Hematopoietic multipotent progenitor cell treated with erythropoietin and hydrocortisone succinate and interleukin-3 and kit ligand, for 15 days (in vitro differentiated cells): ENCODE data around the gene DGKB.

Experiments
- DNase-seq: peaks from one replicate; pipeline ENCODE4 v3.0.0-alpha.2; 2015; ENCODE audit warnings: low spot score

DGKB gene

GRCh38 chr7:14381936-14382335 is 520.6 kb downstream of the DGKB start:
- no peak for DNase-seq

DNA sequence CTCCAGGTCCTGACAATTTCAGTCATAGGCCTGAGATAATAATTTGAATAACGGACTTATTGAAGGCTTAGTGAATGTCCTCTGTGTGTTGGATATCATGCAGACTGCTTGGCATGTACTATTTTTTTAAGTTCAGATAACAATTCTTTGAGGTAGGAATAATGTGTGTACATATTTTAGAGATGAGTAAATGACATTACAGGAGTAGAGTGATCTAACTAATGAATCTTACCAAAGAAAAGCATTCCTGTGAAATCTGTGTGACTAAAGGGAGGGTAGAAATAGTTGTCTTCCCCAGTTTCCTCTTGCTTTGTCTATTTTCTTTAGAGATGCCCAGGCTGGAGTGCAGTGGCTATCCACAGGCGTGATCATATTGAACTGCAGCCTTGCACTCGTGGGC is 521.2 kb downstream of the DGKB start:
- DNase-seq, result no peak

DNA sequence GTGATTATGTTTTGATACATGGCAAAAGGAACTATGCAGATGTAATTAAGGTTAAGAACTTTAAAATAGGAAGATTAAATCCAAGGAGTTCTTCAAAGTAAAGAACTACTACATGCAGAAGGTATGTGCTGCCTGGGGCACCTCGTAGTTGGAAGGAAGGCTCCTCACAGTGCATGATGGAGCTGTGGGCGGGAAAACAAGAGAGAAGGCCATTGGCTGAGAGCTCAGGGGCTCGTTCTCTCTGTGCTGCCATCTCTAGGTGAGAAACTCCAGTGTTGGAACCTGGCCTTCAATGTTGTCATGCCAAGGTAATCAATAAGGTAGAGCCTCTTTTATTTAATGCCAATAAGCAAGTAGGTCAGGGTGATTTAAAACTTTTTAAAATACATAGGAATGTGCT is 521.7 kb downstream of the DGKB start:
- no peak for DNase-seq

- DNase-seq, result no peak
Measured at GRCh38 chr7:14377646-14378266, 524.8 kb downstream of the DGKB start.

DNA sequence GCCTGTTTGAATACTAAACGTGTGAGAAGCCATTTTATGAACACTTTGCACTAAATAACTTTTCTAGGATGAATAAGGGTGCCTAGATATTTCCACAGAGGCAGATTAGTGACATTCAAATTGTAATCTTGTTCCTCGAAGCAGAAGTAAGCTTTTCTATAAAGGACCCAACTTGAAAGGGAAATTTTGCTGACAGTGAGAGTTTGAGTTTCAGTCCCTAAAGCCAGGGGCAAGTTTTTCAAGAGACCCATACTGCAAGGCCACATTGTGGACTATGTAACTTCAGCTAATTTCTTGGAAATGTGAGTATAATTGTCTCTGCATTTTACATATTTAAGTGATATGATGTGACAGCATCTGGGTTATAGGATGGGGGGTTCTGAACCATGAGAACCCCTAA is 525.8 kb downstream of the DGKB start:
- DNase-seq, result no peak

DNA sequence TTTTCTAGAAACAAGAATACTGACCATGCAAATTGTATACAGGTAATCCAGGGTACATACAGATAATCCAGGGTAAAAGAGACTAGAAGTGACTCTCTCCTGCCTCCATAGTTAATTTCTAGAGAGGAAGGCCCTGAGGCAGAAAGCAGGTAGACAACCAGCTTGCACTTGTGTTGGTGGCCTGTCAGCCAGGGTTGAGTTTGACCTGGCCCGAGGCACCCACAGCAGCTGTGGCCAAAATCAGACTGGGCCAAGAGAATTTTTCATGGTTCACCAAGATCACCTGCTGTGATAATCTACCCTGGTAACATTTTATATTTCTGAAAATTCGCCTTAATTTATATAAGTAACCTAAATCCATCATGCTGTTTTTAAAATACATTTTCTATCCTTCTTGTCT is 526.6 kb downstream of the DGKB start:
- no peak for DNase-seq

DNA sequence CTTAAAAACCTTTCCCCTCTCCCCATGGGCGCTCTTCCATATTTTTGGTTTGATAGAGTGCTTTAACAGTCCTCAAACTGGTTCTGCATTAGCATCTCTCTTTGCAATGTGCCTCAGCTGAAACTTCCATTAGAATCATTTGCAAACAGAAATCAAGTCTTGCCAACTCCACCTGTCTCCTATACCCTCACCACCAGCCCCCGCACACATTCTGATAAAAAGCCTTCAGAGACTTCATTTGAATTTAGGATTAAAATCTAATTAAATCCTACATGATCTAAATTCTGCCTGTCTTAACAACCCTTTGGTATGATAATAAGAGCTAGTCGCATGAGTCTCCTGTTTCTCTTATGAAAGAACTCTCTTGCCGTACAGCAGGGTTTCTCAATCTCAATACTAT is 528.2 kb downstream of the DGKB start:
- DNase-seq, result no peak

DNA sequence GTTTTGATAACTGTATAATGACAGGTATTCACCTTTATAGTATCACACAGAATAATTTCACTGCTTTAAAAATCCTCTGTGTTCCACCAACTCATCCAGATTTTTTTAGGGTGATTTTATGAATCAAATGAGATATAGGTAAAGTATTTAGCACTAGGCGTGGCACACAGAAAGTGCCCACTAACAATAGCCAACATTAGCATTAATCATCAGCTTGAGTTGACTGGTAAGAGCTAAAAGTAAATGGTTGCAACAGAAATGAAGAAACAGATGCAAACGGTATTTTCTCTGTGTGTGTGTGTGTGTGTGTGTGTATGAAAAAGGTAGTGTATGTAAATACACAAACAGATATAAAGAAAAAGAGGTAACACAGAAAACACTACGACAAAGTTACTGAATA is 534.3 kb downstream of the DGKB start:
- DNase-seq, result no peak

DNA sequence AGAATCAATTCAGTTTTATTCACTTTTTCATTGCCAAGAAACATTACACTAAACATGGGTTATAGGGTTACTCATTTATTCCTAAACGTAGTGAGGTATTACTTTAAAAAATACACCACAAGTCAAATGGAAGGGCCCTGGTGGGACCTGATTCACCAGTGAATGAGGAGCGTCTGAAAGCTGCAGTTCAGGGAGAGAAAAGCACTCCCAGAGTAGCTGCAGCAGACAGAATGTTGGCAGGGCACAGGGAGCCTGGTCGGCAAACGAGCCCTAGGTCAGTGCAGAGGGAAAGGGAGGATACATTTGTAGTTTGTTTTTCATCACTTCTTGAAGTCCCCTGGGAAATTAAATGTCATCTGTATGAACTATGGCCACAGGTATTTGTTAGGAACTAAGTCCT is 551.4 kb downstream of the DGKB start:
- no peak for DNase-seq

- no peak for DNase-seq
Measured at GRCh38 chr7:14341200-14341775, 561.3 kb downstream of the DGKB start.

- no peak for DNase-seq
Measured at GRCh38 chr7:14340393-14341074, 562.0 kb downstream of the DGKB start.

DNA sequence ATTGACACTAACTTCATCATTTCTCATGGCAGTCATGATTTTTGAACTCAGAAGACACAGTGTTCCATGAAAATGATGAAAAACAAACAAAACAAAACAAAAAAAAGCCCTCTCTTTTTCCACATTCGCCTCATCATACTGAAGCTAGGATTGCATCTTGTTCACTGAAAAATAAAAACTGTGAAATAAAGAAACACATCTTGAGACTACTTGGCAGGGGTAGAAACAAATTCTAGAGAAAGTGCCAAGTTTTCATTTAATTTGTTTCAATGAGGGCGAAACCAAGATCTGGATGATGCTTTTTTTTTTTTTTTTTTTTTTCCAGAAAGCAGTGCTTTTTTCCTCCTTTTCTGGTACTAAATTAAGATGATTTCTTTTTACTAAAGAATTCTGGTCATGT is 562.7 kb downstream of the DGKB start:
- DNase-seq, result no peak

DNA sequence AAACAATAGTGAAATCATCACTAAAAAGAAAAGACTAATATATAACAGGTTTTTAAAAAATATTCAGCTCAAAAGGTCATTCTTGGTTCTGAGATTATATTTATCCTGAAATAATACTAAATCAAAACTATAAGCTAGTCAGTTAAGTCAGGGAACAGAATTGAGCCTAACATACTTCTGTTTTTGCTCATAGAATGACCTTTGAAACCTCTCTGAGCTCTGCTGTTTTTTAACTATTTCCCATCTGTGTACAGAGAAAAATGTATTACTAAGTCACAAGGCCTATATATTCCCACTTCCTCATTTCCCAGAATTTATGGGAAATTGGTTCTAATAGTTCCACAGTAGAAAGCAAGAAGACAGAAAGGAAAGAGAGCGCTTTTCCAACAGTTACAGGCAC is 566.3 kb downstream of the DGKB start:
- no peak for DNase-seq

GRCh38 chr7:14332155-14332554 is 570.4 kb downstream of the DGKB start:
- DNase-seq, result no peak

- no peak for DNase-seq
Measured at GRCh38 chr7:14324767-14325166, 577.8 kb downstream of the DGKB start.

- no peak for DNase-seq
Measured at GRCh38 chr7:14322724-14323123, 579.8 kb downstream of the DGKB start.

DNA sequence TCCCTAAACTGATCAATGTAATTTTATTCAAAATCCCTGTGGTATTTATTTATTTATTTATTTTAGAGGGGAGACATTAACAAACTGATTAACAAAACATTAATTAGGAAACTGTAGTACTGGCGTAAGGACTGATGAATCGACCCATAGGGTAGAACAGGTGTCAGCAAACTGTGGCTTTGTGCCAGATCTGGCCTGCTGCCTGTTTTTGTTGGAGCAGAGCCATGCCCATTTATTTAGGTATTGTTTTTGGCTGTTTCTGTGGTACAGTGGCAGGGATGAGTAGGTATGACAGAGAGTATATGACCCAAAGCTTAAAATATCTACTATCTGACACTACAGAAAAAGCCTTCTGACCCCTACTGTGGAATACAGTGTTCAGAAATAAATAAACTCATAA is 580.6 kb downstream of the DGKB start:
- DNase-seq, result no peak

DNA sequence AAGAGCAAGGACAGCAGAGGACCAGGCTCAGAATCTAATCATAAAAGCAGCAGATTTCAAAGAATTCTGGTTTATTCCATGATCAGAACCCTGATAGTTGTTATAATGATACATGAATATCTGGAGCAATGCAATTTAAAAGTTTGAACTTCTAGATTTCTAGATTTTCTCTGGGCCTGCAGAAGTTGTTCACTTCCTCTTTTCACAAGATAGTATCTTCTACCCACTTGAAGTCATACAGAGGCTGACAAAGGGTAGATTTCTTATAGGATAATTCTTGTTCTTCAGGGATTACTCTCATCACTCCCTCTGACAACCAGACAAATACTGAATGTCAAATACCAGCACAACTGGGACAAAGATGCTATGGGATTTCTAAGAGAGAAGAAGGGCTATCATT is 593.1 kb downstream of the DGKB start:
- no peak for DNase-seq

DNA sequence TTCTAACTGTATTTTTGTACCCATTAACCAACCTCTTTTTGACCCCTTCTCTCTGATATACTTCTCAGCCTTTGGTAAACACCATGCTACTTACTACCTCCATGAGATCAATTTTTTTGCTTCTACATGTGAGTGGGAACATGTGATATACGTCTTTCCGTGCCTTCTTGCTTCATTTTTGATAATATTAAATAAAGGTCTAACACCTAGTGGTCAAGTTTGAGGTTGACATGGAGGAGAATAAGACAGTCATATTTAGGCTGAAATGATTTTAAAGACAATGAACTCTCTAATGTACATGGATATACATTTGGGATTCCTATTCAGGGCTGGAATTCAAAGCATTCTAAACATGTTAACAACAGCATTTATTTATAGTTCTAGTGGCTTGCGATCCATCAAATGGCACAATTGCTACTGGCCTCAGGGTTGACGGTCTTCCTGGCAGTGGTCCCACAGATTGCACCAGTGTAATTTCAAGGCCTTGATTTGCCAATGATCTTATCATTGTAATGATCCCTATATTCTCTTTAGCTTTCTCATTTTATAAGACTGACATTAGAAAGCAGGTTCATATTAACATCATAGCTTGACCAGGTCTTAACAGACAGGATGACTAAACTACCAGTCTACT is 597.2 kb downstream of the DGKB start:
- DNase-seq, result no peak

DNA sequence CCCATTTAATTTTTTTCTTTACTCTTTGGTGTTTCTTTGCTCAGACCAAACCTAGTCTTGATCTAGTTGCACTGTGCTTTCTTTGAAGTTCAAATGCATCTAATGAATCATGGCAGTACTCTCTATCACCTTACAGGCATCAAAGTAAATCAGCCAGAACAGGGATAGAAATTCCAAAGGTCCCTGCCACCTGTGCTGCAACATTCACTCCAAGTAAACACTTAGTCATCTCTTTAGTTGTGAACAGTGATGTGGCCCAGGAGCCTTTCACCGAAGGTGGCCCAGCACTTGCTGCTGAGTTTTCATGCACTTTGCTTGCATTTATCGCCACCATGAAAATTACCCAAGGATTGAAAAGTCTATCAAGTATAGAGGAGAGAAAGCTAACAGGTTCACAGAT is 599.0 kb downstream of the DGKB start:
- no peak for DNase-seq

DNA sequence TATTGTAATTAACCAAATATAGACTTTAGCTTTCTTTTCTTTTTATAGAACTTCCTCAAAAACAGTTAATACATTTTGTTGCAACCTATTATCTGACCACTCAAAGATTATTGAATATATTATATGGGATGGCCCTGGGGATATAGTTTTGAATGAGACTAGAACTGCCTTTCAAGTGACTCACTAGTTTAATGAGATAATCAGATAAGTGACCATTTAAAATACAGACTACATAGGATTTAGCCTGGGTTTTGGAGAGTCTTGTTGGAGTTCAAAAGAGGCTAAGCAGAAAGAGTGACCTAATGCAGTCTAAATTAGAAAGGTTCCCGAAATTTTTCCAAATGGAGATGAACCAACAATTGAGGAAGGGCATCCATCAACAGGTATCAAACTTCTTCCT is 607.9 kb downstream of the DGKB start:
- DNase-seq, result no peak

- no peak for DNase-seq
Measured at GRCh38 chr7:14293434-14293833, 609.1 kb downstream of the DGKB start.

DNA sequence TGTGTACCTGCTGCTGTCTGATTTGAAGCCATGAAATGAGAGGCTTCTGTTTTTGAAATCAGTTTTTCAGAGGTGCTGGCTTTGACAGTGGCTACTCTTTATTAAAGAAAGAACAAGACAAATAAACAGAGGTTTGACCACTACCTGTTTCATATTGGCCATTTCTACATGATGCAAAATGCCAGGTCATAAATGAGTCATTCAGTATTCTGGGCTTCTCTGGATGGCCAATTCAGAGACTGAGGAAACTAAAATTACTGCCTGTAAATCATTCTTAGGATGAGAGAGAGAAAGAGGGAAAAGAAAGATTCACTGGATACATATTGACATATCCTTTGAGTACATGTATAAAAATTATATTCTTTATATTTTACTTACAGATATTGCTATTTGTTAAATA is 609.8 kb downstream of the DGKB start:
- no peak for DNase-seq
